ENCODE measurements around the gene CMIP.

CMIP gene

DNA sequence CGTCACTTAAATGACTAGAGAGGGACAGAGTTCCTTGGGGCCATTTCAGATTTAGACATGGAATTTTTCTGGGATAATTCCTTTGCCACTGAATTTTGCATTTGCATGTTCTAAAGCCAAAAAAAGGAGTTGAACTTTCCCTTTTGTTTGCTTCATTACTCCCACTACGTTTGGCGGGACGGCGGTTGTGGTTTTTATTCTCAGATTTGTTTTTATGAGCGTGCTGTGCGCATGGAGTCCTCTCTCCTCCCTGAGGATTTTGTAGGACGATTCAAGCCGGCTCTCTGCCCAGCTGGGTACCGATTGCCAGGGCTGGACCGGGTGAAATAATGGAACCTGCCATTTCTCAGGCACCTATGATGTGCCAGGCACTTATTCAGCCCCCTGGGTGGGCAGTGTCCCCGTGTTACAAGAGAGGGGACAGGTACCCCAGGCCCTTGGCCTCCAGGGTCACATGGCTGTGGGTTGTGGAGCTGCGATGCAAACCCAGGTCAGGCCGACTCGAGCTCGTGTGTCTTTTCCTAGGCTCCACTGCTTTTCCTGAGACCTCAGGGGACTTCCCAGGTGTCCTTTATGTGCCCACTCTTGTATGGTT lies 18.8 kb downstream of the CMIP start:
- DNase-seq = no peak

DNA sequence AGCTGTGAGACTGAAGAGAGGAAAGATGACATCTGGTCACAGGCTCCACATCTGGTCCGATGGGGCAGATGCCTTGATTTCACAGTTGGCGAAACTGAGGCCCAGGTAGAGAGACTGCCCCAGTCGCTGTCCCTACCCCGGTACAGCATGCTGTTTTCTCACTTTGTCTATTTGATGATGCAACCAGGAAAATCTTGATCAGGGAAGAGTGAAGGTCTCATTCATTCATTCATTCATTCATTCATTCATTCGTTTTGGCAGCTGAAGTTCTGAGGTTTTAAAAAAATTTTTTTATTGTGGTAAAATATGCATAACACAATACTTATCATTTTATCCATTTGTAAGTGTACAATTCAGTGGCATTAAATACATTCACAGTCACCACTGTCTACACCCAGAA lies 19.7 kb downstream of the CMIP start:
- DNase-seq = no peak

DNA sequence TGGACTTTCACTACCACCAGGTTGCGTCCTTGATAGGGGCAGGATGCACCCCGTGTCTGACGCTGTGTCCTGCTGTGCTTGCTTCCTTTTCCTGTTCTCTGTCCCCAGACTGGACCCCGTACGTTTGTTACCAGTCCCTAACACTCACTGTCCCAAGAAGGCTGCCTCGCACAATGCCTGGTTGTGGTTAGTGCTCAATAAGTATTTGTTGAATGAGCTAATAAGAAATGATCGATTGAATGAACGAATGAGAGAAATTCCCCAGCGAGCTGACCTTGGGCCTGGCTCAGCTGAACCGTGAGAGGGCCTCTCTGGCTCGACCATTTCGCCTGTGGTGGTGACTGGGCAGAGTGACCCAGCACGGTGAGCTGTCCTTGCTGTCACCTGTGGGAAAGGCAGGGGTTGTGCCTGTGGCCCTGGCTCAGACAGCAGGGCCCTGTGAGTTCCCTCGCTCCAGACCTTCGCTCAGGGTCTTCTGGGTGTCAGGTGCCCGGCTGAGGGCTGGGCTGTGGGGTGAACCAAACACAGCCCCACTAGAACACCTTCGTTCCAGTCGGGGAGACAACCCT lies 20.9 kb downstream of the CMIP start:
- no peak for DNase-seq

DNA sequence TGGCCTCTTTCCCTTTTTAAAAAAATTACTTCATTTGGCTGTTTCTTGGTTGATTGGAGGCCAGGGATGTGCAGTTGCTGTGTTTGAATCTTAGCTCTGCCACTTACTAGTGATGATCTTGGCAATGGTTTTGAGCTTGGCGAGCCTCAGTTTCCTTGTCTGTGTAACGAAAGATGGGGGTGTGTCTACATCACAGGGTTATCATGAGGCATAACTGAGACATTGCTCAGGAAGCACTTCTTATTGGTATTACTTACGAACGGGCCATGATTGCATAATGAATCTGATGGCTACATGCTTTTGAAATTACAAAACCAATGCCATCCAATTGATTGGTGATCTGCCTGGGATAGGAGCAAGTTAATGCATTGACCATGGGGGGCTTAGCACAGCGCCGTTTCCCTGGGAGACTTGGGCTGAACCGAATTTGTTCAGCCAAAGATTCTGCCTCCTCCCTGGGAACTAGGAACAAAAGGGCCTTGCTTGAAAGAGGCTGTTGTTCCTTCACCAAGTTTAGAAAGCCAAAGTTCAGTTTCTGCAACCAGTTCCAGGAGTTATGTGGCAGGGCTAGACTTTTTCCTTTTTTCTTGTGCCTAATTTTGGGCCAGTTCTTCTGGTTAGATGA lies 21.9 kb downstream of the CMIP start:
- DNase-seq = no peak

DNA sequence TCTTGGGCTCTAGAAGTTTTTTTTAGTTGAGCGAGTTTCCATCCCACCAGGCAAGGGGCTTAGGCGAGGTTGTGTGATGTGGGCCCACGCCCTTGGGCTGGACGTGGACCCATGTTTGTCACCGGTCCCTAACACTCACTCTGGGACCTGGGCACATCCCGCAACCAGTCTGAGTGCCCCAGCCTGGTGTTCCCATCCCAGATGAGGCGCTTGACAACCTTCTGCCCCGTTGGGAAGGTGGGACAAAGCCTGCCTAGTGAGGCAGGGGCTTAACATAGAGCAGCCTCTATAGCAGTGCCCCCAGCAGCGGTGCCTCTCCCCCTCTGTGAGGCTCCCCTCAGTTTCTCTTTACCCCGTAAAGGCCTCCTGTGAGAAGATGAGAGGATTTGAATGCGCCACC lies 22.5 kb downstream of the CMIP start:
- DNase-seq = no peak

DNA sequence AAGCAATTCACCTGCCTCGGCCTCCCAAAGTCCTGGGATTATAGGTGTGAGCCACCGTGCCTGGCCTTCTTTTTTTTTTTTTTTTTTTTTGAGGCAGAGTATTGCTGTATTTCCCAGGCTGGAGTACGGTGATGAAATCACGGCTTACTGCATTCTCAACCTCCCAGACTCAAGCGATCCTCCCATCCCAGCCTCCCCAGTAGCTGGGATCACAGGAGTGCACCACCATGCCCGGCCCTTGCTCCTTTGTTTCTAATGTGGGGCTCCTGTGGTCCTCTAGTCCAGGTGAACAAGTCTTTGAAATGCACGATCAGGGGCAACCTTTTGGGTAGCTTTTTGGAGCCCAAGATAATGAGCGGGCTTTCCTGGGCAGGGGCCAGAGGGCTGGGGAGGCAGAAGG lies 23.2 kb downstream of the CMIP start:
- no peak for DNase-seq

DNA sequence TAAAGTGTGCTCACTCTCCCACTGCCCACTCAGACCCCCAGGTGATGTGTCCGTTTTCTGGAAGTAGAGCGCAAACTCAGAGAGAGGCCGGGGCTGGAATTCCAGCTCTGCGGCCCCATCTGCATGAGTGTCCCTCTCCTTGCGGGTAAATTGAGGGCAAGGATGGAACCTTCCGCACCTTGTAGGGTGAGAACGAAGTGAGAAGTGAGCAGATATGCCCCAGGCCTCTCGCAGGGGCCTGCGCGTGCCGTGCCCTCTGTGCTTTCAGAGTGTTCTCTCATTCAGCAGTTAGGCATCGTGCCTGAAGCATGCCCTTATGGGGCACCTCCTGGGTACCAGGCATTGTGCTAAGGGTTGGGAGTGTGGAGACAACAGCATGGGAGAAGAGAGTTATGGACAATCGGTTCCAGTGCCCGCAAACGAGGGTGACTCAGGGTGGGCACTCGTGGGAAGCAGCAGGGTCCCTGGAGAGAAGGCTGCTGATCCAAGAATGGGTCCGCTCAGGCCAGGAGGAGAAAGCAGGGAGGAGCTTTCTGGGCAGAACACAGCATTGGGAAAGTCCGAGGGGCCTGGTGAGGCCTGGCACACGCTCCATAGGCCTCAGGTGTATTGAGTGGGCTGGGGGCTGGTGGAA lies 23.8 kb downstream of the CMIP start:
- no peak for DNase-seq

DNA sequence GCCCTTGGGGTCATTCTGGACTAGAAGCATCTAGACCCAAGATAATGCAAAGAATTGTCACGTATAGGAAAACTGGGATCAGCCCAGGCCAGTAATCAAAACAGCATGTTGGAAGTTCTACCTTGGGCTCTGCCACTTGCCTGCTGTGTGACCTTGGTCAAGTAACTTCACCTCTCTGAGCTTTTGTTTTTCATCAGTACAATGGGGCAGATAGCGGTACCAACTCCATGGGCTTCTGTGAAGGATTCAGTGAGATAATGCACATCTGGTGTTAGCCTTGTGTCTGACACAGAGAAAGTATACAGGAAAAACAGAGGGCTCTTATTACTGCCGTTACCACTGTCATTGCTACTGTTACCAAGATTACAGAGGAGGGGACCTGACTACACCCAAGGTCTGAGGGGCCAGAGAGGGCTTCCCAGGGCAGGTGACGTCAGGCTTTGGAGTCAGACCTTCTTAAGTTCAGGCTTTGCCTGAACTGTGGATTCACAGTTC lies 24.6 kb downstream of the CMIP start:
- no peak for DNase-seq

DNA sequence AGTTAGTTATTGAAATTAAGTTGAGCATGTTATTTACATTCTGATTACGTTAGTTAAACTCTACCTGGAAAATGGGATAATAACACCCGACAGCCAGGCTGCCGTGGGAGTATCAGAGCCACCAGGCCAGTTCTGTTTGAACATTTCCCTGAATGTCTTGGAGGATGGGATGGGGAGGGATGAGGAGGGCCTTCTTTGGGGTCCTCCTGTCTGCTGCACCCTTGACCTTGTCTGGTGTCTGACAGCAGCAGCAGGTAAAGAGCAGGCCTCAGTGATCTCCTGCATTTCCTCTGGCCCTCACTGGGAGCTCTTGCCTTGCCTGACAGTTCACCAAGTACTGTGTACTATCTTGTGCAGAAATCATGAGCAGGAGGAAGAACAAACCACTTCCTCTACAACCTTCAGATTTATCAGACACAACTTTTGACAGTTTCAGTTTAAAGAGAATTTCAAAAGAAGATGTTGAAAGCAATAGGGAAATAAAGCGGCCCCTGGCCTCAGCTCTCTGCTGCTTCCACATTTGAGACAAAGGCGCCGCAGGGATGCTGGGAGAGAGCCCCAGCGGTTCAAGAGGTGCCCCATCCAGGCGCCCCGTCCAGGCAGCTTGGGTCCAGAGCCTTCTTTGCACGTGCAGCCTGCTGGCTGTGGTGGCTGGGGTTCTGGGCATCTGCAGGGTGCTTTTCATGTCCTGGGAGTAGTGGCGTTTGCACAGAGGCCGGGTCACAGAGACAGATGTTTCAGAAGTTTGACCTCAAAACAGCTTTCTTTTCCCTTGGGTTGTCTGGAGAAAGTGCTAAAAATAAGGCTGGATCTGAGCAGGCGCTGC lies 25.3 kb downstream of the CMIP start:
- no peak for DNase-seq

DNA sequence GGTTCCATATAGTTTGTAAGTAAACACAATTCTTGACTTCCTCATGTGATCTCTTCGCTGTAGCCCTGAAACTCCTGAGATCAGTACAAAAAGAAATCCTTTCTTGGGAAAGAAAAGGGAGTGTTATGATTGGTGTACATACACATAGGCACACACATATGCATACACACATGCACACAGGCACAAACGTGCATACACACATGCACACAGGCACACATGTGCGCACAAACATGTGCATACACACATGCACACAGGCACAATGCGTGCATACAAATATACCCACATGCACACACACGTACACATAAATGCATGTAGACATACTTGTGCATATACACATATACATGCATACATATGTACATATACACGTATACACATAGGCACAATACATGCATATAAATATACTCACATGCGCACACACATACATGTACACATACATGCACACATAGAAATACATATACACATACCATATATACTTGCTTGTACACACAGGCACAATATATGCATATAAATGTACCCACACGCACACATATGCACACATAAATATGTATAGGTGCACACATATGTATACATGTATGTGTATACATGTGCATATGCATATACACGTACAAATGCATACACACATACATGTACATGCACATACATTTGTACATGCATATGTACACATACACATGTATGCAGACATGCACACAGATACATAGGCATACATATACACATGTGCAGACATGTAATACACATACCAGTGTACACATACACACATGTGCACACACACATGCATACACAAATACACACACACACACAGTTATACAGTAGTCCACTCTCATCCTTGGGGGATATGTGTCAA lies 26.4 kb downstream of the CMIP start:
- no peak for DNase-seq

DNA sequence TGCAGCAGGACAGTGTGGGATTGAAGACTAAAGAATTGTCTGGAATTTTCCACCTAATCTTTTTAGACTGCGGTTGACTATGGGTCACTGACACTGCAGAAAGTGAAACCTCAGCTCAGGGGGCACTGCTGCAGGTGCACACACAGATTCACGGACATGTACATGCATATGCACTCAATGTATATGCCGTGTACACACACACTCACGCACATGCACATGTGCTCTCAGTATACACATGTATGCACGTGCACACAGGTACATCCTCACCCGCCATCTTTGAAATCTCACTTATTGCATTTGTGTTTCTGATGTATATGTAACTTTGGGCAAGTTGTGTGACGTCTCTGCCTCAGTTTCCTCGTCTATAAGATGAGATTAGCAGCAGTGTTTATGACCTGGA lies 27.3 kb downstream of the CMIP start:
- no peak for DNase-seq

DNA sequence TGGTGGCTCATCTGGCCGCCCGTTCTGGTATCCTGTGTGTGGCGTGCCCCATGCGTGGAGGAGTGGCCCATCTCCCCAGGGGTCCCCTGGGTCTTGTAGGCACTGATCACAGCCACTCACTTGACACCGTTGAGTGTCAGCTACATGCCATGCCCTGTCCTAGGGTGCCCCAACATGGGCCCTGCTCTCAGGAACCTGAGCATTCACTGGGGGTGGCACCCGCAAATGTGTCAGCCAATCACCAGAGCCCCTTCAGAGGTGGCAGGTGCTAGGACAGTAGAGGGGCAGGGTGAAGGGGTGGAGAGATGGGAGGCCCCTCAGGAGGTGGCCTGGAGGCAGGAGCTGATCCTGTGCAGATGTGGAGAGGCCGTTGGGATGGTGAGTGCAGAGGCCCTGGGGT lies 27.8 kb downstream of the CMIP start:
- no peak for DNase-seq

DNA sequence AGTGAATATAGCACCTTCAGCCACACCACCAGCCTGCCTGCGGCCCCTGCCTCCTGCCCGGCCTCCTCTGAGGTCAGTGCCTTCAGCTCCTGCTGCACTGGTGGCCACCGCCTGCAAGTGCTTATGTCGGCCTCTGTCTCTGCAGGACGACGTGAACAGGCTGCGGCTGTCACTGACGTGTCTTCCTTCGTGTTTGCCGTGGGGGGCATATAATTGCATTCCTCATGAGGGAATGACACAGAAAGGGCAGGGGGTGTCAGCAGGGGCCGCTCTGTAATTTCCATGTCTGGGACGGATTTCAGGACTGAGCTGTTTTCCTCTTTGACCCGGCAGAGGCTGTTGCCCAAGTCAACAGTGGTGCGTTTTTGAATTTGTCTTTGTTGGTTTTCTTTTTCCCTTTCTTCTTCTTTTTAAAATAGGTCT lies 28.5 kb downstream of the CMIP start:
- no peak for DNase-seq

DNA sequence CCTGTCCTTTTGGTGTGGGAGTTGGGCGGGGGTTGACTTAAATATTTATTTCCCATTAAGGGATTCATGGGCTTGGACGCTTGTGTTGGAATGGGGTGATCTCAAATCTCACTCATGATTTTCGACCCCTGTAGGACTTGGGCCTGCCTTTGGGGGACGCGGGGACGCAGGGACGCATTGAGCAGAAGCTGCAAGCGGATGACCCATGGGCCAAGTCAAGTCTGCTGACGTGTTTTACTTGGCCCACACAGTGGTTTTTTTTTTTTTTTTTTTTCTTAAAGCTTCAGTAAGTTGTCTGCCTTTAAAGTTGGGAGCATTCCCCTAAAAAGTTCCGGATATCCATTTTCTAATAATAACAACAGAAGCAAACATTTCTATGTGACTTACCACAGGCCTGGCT lies 28.9 kb downstream of the CMIP start:
- DNase-seq = no peak

DNA sequence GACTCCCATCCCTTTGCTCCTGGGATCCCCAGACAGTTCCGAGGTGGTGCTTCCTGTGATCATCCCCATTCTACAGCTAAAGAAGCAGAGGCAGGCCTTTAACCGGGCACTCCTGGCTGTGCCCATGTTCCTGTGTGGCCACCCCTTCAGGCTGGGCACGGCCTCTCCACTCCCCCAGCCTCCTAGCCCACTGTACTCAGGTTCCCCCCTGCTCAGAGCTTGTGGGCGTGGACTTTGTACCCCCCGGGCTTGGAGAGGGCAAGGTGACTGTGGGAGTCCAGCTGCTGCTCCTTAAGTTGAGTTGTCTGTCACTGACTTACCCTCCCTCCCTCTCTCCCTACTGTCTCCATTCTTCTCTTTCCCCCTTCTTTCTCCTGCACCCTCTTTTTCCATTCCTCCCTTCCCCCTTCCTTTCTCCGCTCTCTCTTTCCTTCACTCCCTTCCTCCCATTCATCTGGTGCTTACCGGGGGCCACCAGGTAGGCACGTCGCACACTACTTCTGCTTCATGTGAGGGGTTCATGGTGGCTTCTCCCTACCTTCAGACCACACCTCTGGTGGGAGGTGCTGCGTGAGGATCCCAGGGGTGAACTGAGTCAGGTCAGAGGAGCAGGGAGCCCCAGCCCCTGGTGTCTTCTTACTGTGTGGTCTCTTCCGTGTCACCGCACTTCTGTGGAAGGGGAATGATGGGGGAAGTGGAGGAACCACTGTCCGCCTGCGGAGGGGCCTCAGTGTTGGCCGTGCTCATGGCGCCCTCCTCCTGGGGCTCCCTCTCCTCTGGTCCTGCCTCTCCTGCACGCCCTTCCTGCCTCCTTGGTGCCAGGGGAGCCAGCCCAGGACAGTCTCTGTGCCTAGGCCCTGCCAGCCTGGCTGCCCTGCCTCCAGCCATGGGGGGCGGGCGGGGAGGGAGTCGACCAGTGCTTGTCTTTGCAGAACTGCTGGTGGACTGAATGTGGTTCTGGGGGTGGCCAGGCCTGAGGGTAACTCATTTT lies 29.7 kb downstream of the CMIP start:
- DNase-seq = no peak

DNA sequence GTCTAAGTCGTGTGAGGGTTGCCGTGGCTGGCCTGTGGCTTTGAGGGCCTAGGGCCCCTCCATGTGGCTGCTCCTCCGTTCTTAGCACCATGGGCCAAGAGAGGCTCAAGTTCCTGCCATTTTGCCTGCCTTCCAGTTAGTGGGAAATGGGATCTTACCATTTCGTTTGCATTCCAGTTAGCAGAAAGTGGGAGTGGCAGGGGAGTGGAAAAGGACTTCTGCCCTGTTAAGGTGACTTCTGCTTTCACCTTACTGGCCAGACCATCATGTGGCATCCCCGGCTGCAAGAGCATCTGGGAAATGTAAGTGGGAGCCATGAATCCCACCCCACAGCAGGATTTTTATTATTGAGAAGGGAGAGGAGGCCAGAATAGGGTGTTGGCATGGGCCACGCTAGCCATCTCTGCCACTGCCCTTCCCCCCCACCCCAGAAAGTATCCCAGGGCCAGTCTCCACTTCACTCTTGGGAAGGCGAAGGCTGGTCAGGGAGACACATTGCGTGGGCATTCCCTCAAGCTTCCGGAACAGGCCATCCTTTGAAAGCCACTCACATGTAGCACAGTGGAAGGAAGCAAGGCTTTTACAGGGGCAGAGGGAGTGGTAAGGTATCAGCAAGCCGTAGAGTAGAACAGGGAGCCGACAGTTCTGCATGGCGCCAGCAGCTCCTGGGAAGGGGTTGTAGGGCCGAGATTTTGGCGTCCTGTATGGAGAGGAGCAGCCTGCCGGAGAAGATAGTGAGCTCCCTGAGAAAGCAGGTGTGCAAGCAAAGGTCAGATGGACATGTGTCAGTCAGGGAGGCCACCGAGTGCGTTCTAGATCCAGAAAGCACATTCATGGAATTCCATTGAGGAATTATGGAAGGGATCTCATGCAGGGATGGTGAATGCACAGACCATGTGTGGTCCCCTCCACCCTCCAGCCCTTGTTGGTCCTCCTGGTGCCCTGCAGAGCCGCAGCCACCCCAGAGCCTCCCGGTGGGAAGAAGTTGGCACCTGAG lies 33.4 kb downstream of the CMIP start:
- no peak for DNase-seq

DNA sequence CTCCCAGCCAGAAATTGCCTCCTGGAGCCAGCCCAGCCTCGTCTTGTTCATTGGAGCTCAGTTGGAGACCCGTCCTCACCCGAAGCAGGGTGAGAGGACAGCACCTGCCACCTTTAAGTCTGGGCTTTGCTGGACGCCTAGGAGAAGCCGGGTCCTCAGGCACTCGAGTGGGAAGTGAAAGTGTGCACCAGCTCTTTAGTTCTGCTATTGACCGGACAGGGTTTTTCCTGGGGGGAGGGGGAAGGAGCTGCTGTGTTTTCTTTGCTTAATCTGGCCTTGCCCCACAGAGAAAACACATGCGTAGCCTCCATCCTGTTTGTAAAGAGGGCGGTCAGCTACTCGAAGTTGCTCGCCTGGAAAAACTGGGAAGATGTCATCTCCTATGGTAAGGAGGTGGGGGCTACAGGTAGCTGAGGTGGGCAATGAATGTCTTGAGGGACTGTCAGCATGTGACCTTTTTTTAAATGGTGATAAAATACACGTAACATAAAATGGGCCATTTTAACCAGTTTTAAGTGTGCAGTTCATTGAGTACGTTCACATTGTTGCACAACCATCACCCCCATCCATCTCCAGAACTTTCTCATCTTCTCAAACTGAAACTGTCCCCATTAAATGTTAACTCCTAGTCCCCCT lies 34.4 kb downstream of the CMIP start:
- DNase-seq = no peak

DNA sequence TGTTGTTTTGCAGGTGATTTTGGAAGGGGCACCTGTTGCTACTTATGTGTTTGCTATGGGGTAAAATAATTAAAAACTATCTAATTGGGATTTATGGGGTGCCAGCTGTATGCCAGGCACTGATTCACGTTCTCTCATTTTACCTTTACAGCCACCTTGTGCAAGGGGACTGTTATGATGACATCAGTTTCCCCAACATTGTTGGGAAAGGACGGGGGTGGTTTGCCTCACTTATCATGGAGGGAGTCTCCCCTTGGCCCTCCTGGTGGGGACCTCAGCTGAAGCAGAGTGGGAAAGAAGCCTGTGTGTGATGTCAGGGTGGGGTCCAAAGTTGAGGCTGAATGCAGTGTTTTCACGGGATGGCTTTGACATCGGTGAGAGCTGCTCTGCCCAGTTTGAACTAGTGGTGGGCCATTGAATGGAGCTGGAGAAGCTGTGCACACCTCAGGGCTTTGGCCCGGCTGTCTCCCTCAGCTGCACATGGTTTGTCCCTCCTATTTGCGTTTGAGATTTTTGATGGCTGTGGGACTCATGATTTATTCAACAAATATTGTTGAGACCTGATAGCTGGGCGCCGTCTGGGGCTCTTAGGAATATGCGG lies 36.1 kb downstream of the CMIP start:
- no peak for DNase-seq

Data from fibroblast of skin of right biceps (primary cell).